Hepatocyte (in vitro differentiated cells): ENCODE results near the gene NCAPG2.

Experiments
- CTCF ChIP-seq: fragments of 200-600 bp; sonication (generic); IDR thresholded peaks from 2 replicates; pipeline ENCODE4 v1.5.1; 2016; ENCODE audit warnings: antibody characterized with exemption, mild to moderate bottlenecking; ENCODE audit not compliant: poor library complexity
- EZH2phosphoT487 ChIP-seq: fragments of 200-600 bp; sonication (generic); IDR thresholded peaks from one replicate; pipeline ENCODE4 v1.6.1; 2018; ENCODE audit warnings: antibody characterized with exemption, mild to moderate bottlenecking, low read depth, moderate library complexity; ENCODE audit not compliant: unreplicated experiment, severe bottlenecking

GRCh38 chr7:158592541-158592940 is 112.1 kb downstream of the NCAPG2 start:
- TF ChIP-seq CTCF: no peak
- TF ChIP-seq EZH2phosphoT487: no peak
